NCI-H1417 treated with DMSO at 0.1 percent for 48 hours (cell line): ENCODE data around the gene OBSL1.

Experiments used
- DNase-seq: peaks from one replicate; lab custom pipeline; 2025; lab: John Stamatoyannopoulos, UW

Gene OBSL1

GRCh38 chr2:219548990-219549389 is 22.3 kb downstream of the OBSL1 start:
- DNase-seq, result no peak

- DNase-seq, result no peak
Measured at GRCh38 chr2:219547621-219548020, 23.7 kb downstream of the OBSL1 start.

DNA sequence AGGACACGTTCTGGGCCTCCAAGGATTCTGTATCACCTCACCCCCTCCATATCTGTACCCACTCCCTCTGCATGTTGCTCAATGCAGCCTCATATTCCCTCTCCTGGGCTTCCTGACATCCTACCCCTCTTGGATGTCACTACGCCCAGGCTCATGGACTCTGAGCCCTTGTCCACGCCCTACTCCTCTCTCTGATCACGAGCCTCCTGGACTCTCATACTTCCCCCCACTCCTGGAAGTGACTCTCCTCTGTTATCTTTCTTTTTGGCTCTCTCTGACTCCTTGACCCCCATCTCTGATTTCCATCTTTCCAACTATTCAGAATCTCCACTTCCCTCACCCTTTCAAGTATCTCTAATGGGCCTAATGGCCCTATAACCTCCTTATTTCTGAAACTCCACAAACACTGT is 25.4 kb downstream of the OBSL1 start:
- no peak for DNase-seq

- no peak for DNase-seq
Measured at GRCh38 chr2:219545295-219545942, 25.9 kb downstream of the OBSL1 start.

- DNase-seq, result no peak
Measured at GRCh38 chr2:219544567-219544966, 26.8 kb downstream of the OBSL1 start.

DNA sequence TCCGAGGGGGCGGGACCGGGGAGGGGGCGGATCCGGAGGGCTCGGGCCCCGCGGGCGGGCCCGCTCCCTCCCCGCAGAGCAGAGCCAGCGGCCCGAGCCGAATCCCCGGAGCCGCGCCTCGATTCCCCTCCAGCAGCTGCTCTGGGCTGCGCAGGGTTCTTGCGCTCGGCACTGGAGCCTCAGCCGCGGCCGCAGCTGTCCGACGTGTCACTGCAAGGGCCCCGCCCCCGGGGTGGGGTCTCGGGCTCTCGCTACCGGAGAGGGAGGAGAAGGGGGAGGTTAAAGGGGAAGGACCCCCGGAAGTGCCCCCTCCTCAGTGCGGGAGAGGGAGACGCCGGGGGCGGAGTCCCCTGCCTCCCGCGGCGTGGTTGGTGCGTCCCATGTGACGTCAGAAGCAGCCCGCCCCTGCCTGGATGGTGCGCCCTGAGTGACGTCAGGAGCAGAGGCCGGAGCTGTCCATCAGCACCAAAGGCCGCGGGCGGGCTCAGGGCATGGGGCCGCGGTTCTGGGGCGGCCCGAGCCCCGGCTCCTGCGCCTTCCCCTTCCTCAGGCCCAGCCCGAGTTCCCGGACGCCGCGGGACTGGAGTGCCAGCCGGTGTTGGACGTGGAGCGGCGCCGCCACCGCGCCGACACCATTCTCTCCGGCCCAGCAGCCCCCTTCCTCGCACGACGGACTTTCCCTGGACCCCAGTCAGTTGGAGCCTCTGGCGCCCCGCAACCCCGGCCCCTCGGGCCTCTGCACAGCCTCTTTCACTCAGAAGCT is 27.6 kb downstream of the OBSL1 start, which contains the start of the genes CHPF and TMEM198:
Gene CHPF, minus strand, starts transcription at position 214 of the 763 bp plus-strand sequence. CDS start 271 bp downstream, outside the sequence.
Gene TMEM198, plus strand, starts transcription at position 433 of the 763 bp plus-strand sequence. CDS start 700 bp downstream, outside the sequence.
- peak; percentile 64 for DNase-seq

GRCh38 chr2:219542931-219543595 is 28.3 kb downstream of the OBSL1 start:
- no peak for DNase-seq

GRCh38 chr2:219541611-219542180 is 29.6 kb downstream of the OBSL1 start:
- peak; percentile 30 for DNase-seq

DNA sequence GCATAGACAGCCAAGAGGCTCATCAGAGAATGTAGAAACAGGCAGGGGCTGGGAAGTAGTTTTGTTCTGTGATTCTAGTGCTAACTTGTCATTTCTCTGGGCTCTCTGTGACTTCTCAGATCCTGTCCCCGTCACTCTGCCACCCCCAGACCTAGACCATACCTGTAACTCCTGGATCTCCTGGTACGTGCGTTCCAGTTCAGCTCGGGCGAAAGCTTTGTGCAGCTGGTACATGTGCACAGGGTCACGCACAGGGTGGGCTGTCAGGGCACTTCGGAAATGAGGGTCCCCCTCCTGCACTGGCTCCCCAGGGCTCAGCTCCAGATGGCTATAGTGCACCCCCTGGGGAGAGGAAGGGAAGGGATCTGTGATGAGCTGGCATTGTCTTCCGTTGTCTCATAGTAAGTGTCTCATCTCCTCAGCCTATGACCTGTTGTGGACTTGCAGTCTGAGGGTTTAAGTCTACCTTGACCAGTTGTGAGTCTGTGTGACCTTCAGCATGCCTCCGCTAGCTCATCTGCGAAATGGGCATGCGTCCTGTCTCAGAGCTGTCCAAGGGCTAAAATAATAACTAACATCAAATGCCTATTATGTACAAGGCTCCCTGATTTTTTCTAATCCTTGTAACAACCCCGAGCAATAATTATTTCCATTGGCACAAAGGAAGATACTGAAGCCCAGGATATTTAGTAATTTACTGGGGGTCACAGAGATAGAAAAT is 30.4 kb downstream of the OBSL1 start:
- DNase-seq, result no peak

GRCh38 chr2:219539926-219540678 is 31.2 kb downstream of the OBSL1 start:
- DNase-seq, result no peak

- no peak for DNase-seq
Measured at GRCh38 chr2:219538956-219539788, 32.2 kb downstream of the OBSL1 start.

- DNase-seq, result no peak
Measured at GRCh38 chr2:219538504-219538951, 32.8 kb downstream of the OBSL1 start.

DNA sequence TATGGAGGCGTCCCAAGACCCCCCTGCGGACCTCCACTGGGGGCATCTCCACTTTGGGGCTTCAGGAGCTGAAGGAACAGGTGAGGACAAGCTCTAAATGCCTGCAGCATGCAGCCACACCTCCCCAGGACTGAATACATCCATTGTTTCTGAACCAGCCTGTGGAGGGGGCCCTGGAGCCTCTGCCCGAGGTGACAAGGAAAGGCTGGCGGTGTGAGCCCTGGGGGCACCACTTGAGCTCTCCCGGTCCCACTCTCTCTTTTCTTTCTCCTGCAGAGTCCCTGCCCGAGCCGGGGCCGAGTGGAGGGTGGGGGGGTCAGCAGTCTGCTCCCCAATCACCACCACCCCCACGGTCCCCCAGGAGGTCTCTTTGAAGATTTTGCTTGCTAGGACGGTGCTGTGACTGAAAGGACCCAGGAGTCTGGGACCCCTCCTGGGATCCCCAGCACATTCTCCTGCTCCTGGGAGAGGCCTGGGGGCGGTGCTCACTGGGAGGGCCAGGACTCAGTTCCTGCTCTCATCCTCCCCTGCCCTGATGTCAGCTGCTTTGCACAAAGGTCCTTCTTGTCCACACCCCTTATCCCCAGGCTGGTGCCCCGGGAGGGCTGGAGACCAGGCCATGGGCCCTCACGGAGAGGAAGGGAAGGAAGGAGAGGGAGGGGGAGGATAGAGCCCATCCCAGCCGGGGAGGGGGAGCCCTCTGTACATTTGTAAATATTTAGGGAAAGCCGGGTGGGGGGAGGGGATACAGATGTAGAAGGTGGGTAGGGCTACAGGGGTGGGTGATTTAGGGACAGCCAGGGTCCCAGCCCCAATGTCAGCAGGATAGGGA is 33.5 kb downstream of the OBSL1 start:
- DNase-seq, result no peak

- no peak for DNase-seq
Measured at GRCh38 chr2:219536967-219537366, 34.4 kb downstream of the OBSL1 start.

GRCh38 chr2:219536425-219536824 is 34.9 kb downstream of the OBSL1 start:
- DNase-seq, result no peak

DNA sequence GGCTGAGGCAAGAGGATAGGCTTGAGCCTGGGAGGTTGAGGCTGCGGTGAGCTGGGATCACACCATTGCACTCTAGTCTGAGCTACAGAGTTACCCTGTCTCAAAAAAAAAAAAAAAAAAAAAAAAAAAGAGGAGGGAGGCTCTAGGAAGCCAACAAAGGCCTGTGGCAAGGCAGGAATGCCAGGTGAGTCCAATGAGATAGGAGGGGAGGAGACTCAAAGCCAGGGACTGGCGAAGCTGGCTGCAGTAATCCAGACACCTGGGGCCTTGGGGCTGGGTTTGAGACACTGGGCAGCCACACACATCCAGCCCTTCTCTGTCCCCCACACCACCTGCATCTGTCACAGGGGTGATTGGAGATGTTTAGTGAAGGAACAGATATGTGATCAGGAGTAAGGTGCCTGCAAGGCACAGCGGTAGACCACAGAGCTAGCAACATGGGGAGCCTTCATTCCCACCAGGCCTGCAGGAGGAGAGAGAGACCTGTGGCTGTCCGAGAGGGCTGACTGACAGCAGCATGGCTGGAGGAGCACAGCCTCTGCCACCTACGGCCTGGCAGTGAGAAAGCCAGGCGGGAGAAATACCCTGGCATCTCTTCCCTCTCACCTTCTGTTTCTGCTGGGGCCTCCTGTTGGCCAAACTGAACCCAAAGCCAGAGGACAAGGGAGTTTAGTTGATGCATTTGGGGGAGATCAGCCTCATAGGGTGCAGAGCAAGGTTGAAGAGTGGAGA is 37.2 kb downstream of the OBSL1 start:
- no peak for DNase-seq

DNA sequence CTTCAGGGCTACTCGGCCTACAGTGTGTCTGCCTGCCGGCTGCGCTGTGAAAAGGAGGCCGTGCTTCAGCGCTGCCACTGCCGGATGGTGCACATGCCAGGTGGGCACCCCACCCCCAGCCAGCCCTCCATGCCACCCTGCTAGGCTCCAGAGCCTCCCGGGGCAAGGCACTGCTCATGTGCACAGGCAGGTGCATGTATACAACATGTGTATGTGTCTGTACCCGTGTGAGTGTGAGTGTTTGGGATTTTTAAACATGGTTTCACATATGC is 39.0 kb downstream of the OBSL1 start:
- DNase-seq, result no peak

DNA sequence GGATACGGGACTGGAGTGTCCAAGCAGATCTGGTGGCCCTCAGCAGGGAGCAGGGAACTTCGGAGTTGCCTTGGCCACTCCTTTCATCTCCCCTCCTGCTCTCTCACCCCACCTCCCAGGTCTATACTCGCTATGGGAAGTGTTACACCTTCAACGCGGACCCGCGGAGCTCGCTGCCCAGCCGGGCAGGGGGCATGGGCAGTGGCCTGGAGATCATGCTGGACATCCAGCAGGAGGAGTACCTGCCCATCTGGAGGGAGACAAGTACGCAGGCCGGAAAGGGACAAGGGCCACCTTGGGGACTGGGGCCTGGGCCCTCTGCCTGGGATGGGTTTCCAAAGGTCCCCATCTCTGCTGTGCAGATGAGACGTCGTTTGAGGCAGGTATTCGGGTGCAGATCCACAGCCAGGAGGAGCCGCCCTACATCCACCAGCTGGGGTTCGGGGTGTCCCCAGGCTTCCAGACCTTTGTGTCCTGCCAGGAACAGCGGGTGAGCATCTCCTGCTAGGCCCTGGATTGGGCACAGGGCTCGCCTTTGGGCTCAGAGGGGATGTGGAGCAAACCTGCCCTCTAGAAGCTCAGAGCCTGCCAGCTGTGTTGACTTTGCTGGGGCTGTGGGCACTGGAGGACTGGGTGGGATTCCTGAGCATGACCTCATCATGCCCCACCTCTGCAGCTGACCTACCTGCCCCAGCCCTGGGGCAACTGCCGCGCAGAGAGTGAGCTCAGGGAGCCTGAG is 39.5 kb downstream of the OBSL1 start:
- no peak for DNase-seq
